ENCODE results near the gene SMO. TPM values are rescaled to one million over a fixed set of nuclear protein-coding genes. Genes with fewer than 3 reads are reported as not detected.

SMO gene
- total and polyA plus RNA-seq, 8 donors: 2.6 to 13.4 (median 4.3) TPM

- no peak overlapping the region for H3K4me3 ChIP-seq
- H3K27me3 ChIP-seq: no peaks in the 10 kb centered on the region
- TF ChIP-seq CTCF (IDR thresholded peaks at IDR 0.05): no peak
- FAIRE-seq: no peak
- H3K36me3 ChIP-seq: no peaks in the 10 kb centered on the region
- ATAC-seq: no peak
- no peak for DNase-seq
- H3K4me1 ChIP-seq: no peaks in the 10 kb centered on the region
- intact Hi-C loops (cut with DNase I): no loop called here
- H3K9me3 ChIP-seq: no peaks in the 10 kb centered on the region
- 96 to 98% methylated on average over 9 of the region's 9 CpGs for WGBS, 2 donors
- no peak overlapping the region for H3K27ac ChIP-seq
Measured at GRCh38 chr7:129157651-129158050, 30.8 kb upstream of the SMO start.

DNA sequence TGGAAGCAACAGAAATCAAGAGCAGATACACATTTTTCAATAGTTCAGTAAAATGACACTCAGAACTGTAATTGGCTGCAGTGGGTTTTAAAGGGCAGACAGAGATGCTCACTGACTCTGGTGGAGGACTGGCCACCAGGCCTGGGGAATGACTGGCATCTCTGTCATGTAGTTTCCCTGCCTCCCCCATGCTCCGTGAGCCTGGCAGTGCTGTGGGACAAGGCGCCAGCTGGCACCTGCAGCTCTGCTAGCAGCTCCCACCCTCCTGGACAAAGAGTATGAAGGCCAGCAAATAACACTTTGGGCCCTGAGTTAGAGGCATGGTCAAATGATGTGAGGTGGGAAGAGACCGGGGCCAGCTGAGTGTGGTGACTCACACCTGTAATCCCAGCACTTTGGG is 28.9 kb upstream of the SMO start:
- Histone ChIP-seq H3K4me1 (no peaks in the 10 kb centered on the region), H3K36me3 (no peaks in the 10 kb centered on the region), H3K27me3 (no peaks in the 10 kb centered on the region), H3K27ac (no peak overlapping the region), H3K9me3 (no peaks in the 10 kb centered on the region), H3K4me3 (no peak overlapping the region)
- intact Hi-C loops (cut with DNase I): no loop called here
- ATAC-seq (no peak), DNase-seq (no peak), FAIRE-seq (no peak)
- TF ChIP-seq CTCF (IDR thresholded peaks at IDR 0.05): no peak
- WGBS, 2 donors: 74 to 79% methylated on average over 3 of the region's 3 CpGs

DNA sequence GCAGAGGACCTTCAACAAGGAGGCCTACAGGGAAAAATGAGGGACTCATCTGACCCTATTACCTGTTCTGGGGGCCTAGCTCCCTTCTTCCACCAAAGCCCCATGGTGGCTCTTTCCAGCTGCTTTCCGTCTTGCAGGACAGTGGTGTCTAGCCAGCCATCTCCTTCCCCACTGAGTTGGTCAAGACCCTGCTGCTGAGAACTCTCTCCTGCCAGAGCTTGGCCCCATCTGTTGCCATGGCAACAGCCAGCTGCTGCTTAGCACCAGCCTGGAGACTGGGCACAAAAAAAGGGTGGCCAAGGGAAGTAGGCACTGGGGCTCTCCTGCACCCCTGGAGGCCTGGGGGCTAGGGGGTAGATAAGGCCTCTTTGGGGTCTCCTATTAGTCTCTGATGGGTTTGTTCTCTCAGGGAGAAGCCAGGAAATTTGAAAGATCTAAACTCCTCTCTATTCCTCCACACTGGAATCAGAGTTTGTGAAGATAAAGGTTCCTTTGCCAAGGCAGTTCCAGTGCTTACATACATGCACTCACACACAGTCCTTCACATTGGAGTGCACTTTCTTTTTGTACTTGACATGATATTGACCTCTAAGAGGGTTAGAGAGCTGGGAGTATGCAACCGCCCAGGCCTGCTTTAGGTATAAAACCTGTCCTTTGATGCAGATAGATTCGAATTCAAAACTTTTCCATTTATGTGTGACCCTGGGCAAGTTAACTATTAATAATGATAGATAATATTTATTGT is 28.1 kb upstream of the SMO start:
- ATAC-seq: peak in 1 of 4 donors; percentile 44
- no peaks in the 10 kb centered on the region for H3K27me3 ChIP-seq
- intact Hi-C loops (cut with DNase I): no loop called here

GRCh38 chr7:129161524-129162225 is 26.8 kb upstream of the SMO start:
- no peak for DNase-seq
- Histone ChIP-seq H3K36me3 (no peaks in the 10 kb centered on the region), H3K27ac (no peak overlapping the region), H3K4me3 (no peak overlapping the region), H3K9me3 (no peaks in the 10 kb centered on the region), H3K27me3 (no peaks in the 10 kb centered on the region), H3K4me1 (no peaks in the 10 kb centered on the region)
- TF ChIP-seq CTCF (IDR thresholded peaks at IDR 0.05): no peak
- peak in 1 of 4 donors; percentile 23 for ATAC-seq
- 85 to 94% methylated on average over 5 of the region's 5 CpGs for WGBS, 2 donors
- no peak for FAIRE-seq
- intact Hi-C loops (cut with DNase I): no loop called here

More for the DNA sequence above, 28.1 kb upstream of the SMO start:
- no peaks in the 10 kb centered on the region for H3K9me3 ChIP-seq
- no peaks in the 10 kb centered on the region for H3K36me3 ChIP-seq
- 69 to 80% methylated on average over 3 of the region's 3 CpGs for WGBS, 2 donors
- H3K27ac ChIP-seq: no peak overlapping the region
- TF ChIP-seq CTCF (IDR thresholded peaks at IDR 0.05): no peak
- no peaks in the 10 kb centered on the region for H3K4me1 ChIP-seq
- no peak overlapping the region for H3K4me3 ChIP-seq
- DNase-seq: no peak
- no peak for FAIRE-seq

GRCh38 chr7:129162732-129163131 is 25.7 kb upstream of the SMO start:
- no peaks in the 10 kb centered on the region for H3K27me3 ChIP-seq
- H3K27ac ChIP-seq: no peak overlapping the region
- H3K36me3 ChIP-seq: no peaks in the 10 kb centered on the region
- ATAC-seq (no peak), DNase-seq (no peak), FAIRE-seq (no peak)
- no peaks in the 10 kb centered on the region for H3K4me1 ChIP-seq
- no peaks in the 10 kb centered on the region for H3K9me3 ChIP-seq
- H3K4me3 ChIP-seq: no peak overlapping the region
- intact Hi-C loops (cut with DNase I): no loop called here
- no peak for TF ChIP-seq CTCF (IDR thresholded peaks at IDR 0.05)
- 70 to 79% methylated on average over 5 of the region's 5 CpGs for WGBS, 2 donors

Data from pancreas (tissue), 10 donors.